SK-MEL-5 (cell line): ENCODE results near the gene SYT12. TPM values are rescaled to one million over a fixed set of nuclear protein-coding genes. Genes with fewer than 3 reads are reported as not detected.

Experiments
- DNase-seq: peaks from one replicate; pipeline ENCODE4 v3.0.0-alpha.2; 2016; ENCODE audit warnings: low read depth, low spot score
- in situ Hi-C: cut with HindIII; loops from 2 replicates; pipeline ENCODE4 v1.10.0; 2016; ENCODE audit warnings: low sequenced_read_pairs, high pct_unique_total_duplicates, low pct_unique_long_range_greater_than_20kb
- total RNA-seq: library from RNA; depleted of rRNA; stranded (reverse); fragments of >200 nt; shearing (Covaris generic); gene quantifications from 2 replicates; pipeline ENCODE4 v1.2.3, GENCODE V29; 2014

The SYT12 gene
- total RNA-seq, 1 experiment from 2014 or later, result not detected

DNA sequence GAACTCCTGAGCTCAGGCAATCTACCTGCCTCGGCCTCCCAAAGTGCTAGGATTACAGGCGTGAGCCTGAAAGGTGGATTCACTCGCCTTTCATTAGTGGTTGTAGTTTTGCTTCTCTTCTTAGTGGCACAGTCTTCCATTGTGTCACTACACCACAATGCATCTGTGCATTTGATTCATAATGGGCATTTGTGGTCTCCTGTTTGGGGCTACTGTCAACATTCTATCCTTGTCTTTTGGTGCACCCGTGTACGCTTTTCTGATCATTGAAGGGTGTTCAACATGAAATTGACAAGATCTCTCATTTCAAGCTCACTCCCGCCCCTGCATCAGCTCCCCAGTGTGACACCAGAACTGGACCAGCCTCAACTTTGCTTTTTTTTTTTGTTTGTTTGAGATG, 2.0 kb upstream of the SYT12 start:
- no peak for DNase-seq
- in situ Hi-C loops, result no loop called here

DNA sequence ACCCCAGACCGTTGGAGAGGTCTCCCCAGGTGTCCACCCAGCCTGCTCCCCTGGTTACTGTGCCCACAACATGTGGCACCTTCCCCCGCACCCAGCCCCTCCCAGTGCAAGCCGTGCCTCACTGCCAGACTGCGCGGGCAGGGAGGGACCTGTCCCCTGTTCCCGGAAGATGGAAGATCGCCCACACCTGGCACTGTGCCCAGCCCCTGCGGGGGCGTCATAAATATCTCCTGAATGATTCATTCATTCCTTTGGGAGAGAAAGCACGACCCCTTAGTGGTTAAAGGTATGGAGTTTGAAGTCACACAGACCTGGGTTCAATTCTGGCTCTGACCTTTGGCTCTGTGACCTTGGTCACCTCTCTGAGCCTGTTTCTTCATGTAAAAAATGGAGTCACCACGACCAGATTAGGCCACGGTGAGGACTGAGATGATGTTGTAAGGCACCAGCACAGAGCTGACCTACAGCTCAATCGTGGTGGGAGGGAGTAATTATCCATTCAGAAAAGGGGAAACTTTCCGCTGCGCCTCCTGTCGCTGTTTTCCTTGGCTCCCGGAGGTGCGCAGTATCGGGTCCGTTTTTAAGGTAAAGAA, 497 bp upstream of the SYT12 start:
- in situ Hi-C loops, result no loop called here
- DNase-seq, result no peak

GRCh38 chr11:67023957-67024353, 1.0 kb downstream of the SYT12 start:
- in situ Hi-C loops, result no loop called here
- no peak for DNase-seq

GRCh38 chr11:67024410-67024809, 1.5 kb downstream of the SYT12 start:
- no peak for DNase-seq
- in situ Hi-C loops, result no loop called here

- DNase-seq, result no peak
- in situ Hi-C loops, result no loop called here
These were observed 2.0 kb downstream of the SYT12 start for GRCh38 chr11:67024966-67025365.

DNA sequence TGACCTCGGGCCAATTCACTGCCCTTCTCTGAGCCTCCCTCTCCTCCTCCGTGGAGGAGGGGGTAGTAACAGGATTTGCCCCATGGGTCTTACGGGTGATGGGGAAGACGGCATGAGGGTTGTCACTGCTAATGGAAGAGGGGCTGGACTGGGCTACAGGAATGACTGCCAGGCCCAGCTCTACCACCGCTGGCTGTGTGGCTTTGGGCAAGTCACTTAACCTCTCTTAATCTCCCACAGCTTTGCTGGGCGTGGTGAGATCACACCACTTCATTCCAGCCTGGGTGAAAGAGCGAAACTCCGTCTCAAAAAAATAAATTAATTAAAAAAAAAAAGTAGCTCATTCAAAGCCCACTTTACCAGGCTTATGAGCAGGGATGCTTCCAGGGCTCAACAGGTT, 2.8 kb downstream of the SYT12 start:
- no peak for DNase-seq
- in situ Hi-C loops, result no loop called here

DNA sequence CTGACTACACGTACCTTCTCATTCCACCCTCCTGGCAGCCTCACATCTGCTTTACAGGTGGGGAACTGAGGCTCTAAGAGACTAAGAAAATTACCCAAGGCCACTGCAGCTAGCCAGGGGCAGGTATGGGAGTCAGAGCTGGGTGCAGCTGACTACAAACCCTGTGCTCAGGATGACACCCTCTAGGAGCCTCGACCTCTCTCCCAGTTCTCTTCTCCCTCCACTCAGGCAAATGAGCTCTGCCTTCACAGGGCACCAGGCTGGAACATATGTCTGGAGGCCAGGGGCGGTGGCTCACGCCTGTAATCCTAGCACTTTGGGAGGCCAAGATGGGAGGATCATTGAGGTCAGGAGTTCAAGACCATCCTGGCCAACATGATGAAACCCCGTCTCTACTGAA, 4.0 kb downstream of the SYT12 start:
- in situ Hi-C loops, result no loop called here

DNA sequence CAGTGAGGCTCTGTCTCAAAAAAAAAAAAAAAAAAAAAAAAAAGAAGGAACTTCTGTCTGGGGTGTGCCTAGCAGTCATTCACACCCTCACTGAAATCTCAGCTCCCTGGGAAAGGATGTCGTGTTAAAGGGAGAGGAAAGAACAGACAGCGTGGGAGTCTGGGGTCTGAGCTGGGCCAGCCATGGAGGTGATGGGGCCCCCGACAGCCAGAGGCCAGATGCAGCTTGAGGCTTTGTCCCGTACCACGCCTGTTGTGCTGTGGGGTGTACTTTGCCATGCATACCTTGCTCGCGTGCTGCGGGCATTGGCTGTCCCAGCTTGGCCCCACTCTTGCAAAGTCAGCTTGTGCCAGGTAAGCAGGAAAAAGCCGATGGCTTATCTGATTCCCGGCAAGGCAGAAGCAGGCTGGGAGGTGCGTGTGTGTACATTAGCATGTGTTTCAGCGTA, 4.6 kb downstream of the SYT12 start:
- in situ Hi-C loops, result no loop called here
- no peak for DNase-seq

More for the DNA sequence above, 4.0 kb downstream of the SYT12 start:
- no peak for DNase-seq

GRCh38 chr11:67027943-67028542, 5.1 kb downstream of the SYT12 start:
- DNase-seq, result no peak

GRCh38 chr11:67029146-67029545, 6.2 kb downstream of the SYT12 start:
- in situ Hi-C loops, result no loop called here
- DNase-seq, result no peak

More at GRCh38 chr11:67027943-67028542, 5.1 kb downstream of the SYT12 start:
- in situ Hi-C loops, result no loop called here

GRCh38 chr11:67030976-67031375, 8.0 kb downstream of the SYT12 start:
- no peak for DNase-seq
- in situ Hi-C loops, result no loop called here

GRCh38 chr11:67031791-67032561, 9.0 kb downstream of the SYT12 start:
- DNase-seq, result no peak
- in situ Hi-C loops, result no loop called here

GRCh38 chr11:67032830-67033551, 10.1 kb downstream of the SYT12 start:
- DNase-seq, result no peak
- in situ Hi-C loops, result no loop called here

DNA sequence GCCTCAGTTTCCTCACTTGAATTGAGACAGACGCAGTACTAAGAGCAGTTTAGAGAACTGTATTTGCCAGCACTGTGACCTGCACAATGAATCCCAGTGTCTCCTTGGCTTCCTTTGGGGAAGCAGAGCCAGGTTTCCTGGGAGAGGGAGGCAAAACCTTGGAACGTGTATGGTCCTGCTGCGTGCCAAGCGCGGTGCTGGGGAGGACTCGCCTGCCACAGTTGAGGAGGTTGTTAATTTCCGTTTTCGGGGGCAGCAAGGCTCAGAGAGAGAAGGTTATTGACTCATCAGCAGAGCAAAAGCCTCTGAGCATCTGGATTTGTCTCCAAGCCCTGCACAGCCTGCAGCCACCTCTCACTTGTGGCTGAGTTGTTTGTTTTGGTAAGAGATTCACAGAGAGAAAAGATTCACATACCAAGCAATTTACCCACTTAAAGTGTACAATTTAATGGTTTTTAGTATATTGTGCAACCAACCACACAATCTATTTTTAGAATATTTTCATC, 10.8 kb downstream of the SYT12 start:
- DNase-seq, result no peak
- in situ Hi-C loops, result no loop called here

GRCh38 chr11:67034350-67034749, 11.4 kb downstream of the SYT12 start:
- DNase-seq, result no peak
- in situ Hi-C loops, result no loop called here

DNA sequence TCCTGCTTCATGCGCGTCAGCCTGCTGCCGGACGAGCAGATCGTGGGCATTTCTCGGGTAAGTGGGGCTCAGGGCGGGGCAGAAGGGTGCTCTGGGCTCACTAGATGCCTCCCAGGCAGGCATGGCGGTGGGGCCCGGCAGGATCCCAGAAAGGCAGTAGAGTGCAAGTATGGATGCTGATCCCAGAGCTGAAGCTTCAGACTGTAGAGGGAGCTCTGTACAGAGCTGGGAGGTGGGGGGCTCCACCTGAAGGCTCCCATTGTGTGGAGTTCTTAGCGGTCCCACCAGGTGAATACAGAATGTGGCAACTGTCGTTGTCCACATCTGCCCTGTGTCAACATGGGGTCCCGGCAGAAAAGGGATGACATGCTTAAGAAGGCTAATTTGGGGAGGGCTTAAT, 17.2 kb downstream of the SYT12 start:
- in situ Hi-C loops, result no loop called here
- DNase-seq, result no peak

- in situ Hi-C loops, result no loop called here
- DNase-seq, result no peak
These were observed 18.7 kb downstream of the SYT12 start for GRCh38 chr11:67041602-67042001.
